ENCODE results near the gene USH1C.

USH1C gene

GRCh38 chr11:17525570-17525969, 18.6 kb downstream of the USH1C start:
- no peak for DNase-seq
- ATAC-seq: no peak

GRCh38 chr11:17524221-17524620, 20.0 kb downstream of the USH1C start:
- DNase-seq (no peak), ATAC-seq (no peak)

- no peak for DNase-seq
- no peak for ATAC-seq
Observed at GRCh38 chr11:17522655-17523054, 21.6 kb downstream of the USH1C start.

- ATAC-seq: no peak
- DNase-seq: no peak
Observed at GRCh38 chr11:17521106-17521900, 22.9 kb downstream of the USH1C start.

- DNase-seq (no peak), ATAC-seq (no peak)
Observed at GRCh38 chr11:17519061-17519885, 24.9 kb downstream of the USH1C start.

GRCh38 chr11:17518366-17518765, 25.9 kb downstream of the USH1C start:
- DNase-seq (no peak), ATAC-seq (no peak)

- ATAC-seq (no peak), DNase-seq (no peak)
Observed at GRCh38 chr11:17517186-17517585, 27.0 kb downstream of the USH1C start.

- ATAC-seq: no peak
Observed at GRCh38 chr11:17516551-17517150, 27.6 kb downstream of the USH1C start.

GRCh38 chr11:17515443-17516176, 28.6 kb downstream of the USH1C start:
- ATAC-seq: no peak
- DNase-seq: no peak

More at GRCh38 chr11:17516551-17517150, 27.6 kb downstream of the USH1C start:
- no peak for DNase-seq

GRCh38 chr11:17514476-17514875, 29.7 kb downstream of the USH1C start:
- no peak for DNase-seq
- ATAC-seq: no peak

- ATAC-seq: peak; percentile 79
- peak; percentile 11 for DNase-seq
Observed at GRCh38 chr11:17513853-17514252, 30.4 kb downstream of the USH1C start.

GRCh38 chr11:17512101-17512500, 32.1 kb downstream of the USH1C start:
- DNase-seq (no peak), ATAC-seq (no peak)

GRCh38 chr11:17511571-17511970, 32.6 kb downstream of the USH1C start:
- ATAC-seq: no peak
- no peak for DNase-seq

GRCh38 chr11:17510507-17511206, 33.6 kb downstream of the USH1C start:
- ATAC-seq: no peak

GRCh38 chr11:17508791-17509190, 35.4 kb downstream of the USH1C start:
- ATAC-seq (no peak), DNase-seq (no peak)

More at GRCh38 chr11:17510507-17511206, 33.6 kb downstream of the USH1C start:
- DNase-seq: no peak

GRCh38 chr11:17508306-17508705, 35.9 kb downstream of the USH1C start:
- DNase-seq: no peak
- no peak for ATAC-seq

GRCh38 chr11:17507773-17508172, 36.4 kb downstream of the USH1C start:
- DNase-seq (no peak), ATAC-seq (no peak)

GRCh38 chr11:17506942-17507341, 37.3 kb downstream of the USH1C start:
- ATAC-seq (no peak), DNase-seq (no peak)

GRCh38 chr11:17506314-17506713, 37.9 kb downstream of the USH1C start:
- ATAC-seq: no peak
- no peak for DNase-seq

GRCh38 chr11:17505146-17505545, 39.1 kb downstream of the USH1C start:
- DNase-seq (no peak), ATAC-seq (no peak)

- peak; percentile 67 for ATAC-seq
- DNase-seq: peak; percentile 84
Observed at GRCh38 chr11:17504330-17505107, 39.7 kb downstream of the USH1C start.
